HepG2 (cell line): ENCODE measurements around the gene FUT3. TPM values are rescaled to one million over a fixed set of nuclear protein-coding genes. Genes with fewer than 3 reads are reported as not detected.

Experiments used
- AKAP8 ChIP-seq: sonication (generic); formaldehyde crosslinking; IDR thresholded peaks from 2 replicates; pipeline ENCODE4 v1.5.1; 2020; ENCODE audit warnings: mild to moderate bottlenecking, missing genetic modification reagents
- ESRRA ChIP-seq: sonication (generic); formaldehyde crosslinking; IDR thresholded peaks from 2 replicates; pipeline ENCODE4 v1.5.1; 2020; ENCODE audit warnings: mild to moderate bottlenecking, low read depth, missing genetic modification reagents
- HBP1 ChIP-seq: IDR thresholded peaks from 2 replicates; pipeline ENCODE4 v1.6.1; 2016; ENCODE audit warnings: low read depth, control low read depth
- HNF4A ChIP-seq: sonication (generic); formaldehyde crosslinking; IDR thresholded peaks from 2 replicates; pipeline ENCODE4 v1.4.0; 2020; ENCODE audit warnings: missing genetic modification reagents
- KLF15 ChIP-seq: sonication (generic); formaldehyde crosslinking; IDR thresholded peaks from 2 replicates; pipeline ENCODE4 v1.8.1; 2023; ENCODE audit warnings: borderline replicate concordance, mild to moderate bottlenecking, inconsistent platforms, missing genetic modification reagents, mixed read lengths
- KLF9 ChIP-seq: IDR thresholded peaks from 2 replicates; pipeline ENCODE4 v1.6.1; 2016; ENCODE audit warnings: low read depth
- KMT2A ChIP-seq: sonication (generic); formaldehyde crosslinking; IDR thresholded peaks from 2 replicates; pipeline ENCODE4 v1.4.0; 2020; ENCODE audit warnings: missing genetic modification reagents
- MTERF4 ChIP-seq: sonication (generic); formaldehyde crosslinking; IDR thresholded peaks from 2 replicates; pipeline ENCODE4 v1.8.0; 2023; ENCODE audit warnings: mild to moderate bottlenecking, missing genetic modification reagents
- NFKB2 ChIP-seq: sonication (generic); formaldehyde crosslinking; IDR thresholded peaks from 2 replicates; pipeline ENCODE4 v1.4.0; 2020; ENCODE audit warnings: missing genetic modification reagents, borderline replicate concordance
- ONECUT2 ChIP-seq: sonication (generic); formaldehyde crosslinking; IDR thresholded peaks from 2 replicates; pipeline ENCODE4 v1.4.0; 2020; ENCODE audit warnings: missing genetic modification reagents
- PRDM4 ChIP-seq: sonication (generic); formaldehyde crosslinking; IDR thresholded peaks from 2 replicates; pipeline ENCODE4 v1.9.0; 2021; ENCODE audit warnings: missing genetic modification reagents, borderline replicate concordance
- PRMT3 ChIP-seq: sonication (generic); formaldehyde crosslinking; IDR thresholded peaks from 2 replicates; pipeline ENCODE4 v1.8.1; 2022; ENCODE audit warnings: low read depth, mild to moderate bottlenecking, moderate library complexity, missing genetic modification reagents, borderline replicate concordance
- RXRA ChIP-seq: sonication (generic); formaldehyde crosslinking; IDR thresholded peaks from 2 replicates; pipeline ENCODE4 v1.5.1; 2020; ENCODE audit warnings: missing genetic modification reagents
- SALL1 ChIP-seq: sonication (generic); formaldehyde crosslinking; IDR thresholded peaks from 2 replicates; pipeline ENCODE4 v1.8.0; 2022; ENCODE audit warnings: mild to moderate bottlenecking, missing genetic modification reagents
- TEAD2 ChIP-seq: sonication (generic); formaldehyde crosslinking; IDR thresholded peaks from 2 replicates; pipeline ENCODE4 v1.9.0; 2021; ENCODE audit warnings: missing genetic modification reagents
- ZFX ChIP-seq: sonication (generic); formaldehyde crosslinking; IDR thresholded peaks from 2 replicates; pipeline ENCODE4 v1.4.0; 2020; ENCODE audit warnings: mild to moderate bottlenecking, low read depth, missing genetic modification reagents, moderate library complexity
- ZNF17 ChIP-seq: sonication (generic); formaldehyde crosslinking; IDR thresholded peaks from 2 replicates; pipeline ENCODE4 v1.5.0; 2020; ENCODE audit warnings: mild to moderate bottlenecking, missing genetic modification reagents
- ZNF230 ChIP-seq: sonication (generic); formaldehyde crosslinking; IDR thresholded peaks from 2 replicates; pipeline ENCODE4 v1.4.0; 2020; ENCODE audit warnings: mild to moderate bottlenecking, missing genetic modification reagents
- ZNF296 ChIP-seq: sonication (generic); formaldehyde crosslinking; conservative IDR thresholded peaks from 2 replicates; pipeline ENCODE4 v1.5.0; 2020; ENCODE audit warnings: mild to moderate bottlenecking, missing genetic modification reagents
- ZNF770 ChIP-seq: sonication (generic); formaldehyde crosslinking; IDR thresholded peaks from 2 replicates; pipeline ENCODE4 v1.5.0; 2020; ENCODE audit warnings: mild to moderate bottlenecking, missing genetic modification reagents
- ZSCAN29 ChIP-seq: sonication (generic); formaldehyde crosslinking; conservative IDR thresholded peaks from 2 replicates; pipeline ENCODE4 v1.4.0; 2020; ENCODE audit warnings: mild to moderate bottlenecking, missing genetic modification reagents
- polyA plus RNA-seq, 8 experiments: library from polyadenylated mRNA; depleted of rRNA in 3 of 8; stranded (reverse) in 7 of 8; unstranded in 1 of 8; fragments of >200 nt; fragmentation: Illumina TruSeq in 4 of 8; extraction: Trizol in 4 of 8; gene quantifications; 2 replicates each; pipeline versions ENCODE4 v1.2.1 to v1.2.3, GENCODE V29; 2011 to 2016; ENCODE audit warnings: low read depth in 4 of 8, missing spikeins in 1 of 8, mixed read lengths in 1 of 8; ENCODE audit not compliant: insufficient read depth in 1 of 8
- total RNA-seq, 5 experiments: library from RNA; depleted of rRNA; stranded (reverse); fragments of >200 nt; fragmentation: Illumina TruSeq; extraction: Trizol; gene quantifications; 2 replicates each; pipeline ENCODE4 v1.2.3, GENCODE V29; 2016; ENCODE audit warnings: low read depth in 1 of 5

The FUT3 gene
- total and polyA plus RNA-seq, 2 of the 13 experiments (the other 11 are each of a cell fraction or from before 2014, with no cell fraction given), result 0.53 to 1.1 TPM

- TF ChIP-seq HNF4A (peak; percentile 28; the same call in 1 of the 2 replicates), ZNF17 (CRISPR knock-in tag) (0 out of 2 replicates have a peak, but pooled peaks have one; percentile 25), NFKB2 (CRISPR knock-in tag) (peak; percentile 55; the same call in 1 of the 2 replicates), KLF15 (0 out of 2 replicates have a peak, but pooled peaks have one; percentile 6), ZNF296 (peak; percentile 98), ZNF770 (CRISPR knock-in tag) (no peak; the same call in 1 of the 2 replicates), KLF9 (no peak), KMT2A (CRISPR knock-in tag) (peak; percentile 63; the same call in 1 of the 2 replicates), ZNF230 (CRISPR knock-in tag) (no peak), SALL1 (CRISPR knock-in tag) (peak; percentile 73; the same call in 1 of the 2 replicates), AKAP8 (CRISPR knock-in tag) (peak; percentile 100), MTERF4 (CRISPR knock-in tag) (no peak), ZSCAN29 (CRISPR knock-in tag) (peak; percentile 69), ONECUT2 (CRISPR knock-in tag) (no peak), PRDM4 (CRISPR knock-in tag) (no peak), ZFX (peak; percentile 75), ESRRA (CRISPR knock-in tag) (peak; percentile 41; the same call in 1 of the 2 replicates), TEAD2 (CRISPR knock-in tag) (no peak), PRMT3 (CRISPR knock-in tag) (no peak), HBP1 (CRISPR knock-in tag) (0 out of 2 replicates have a peak, but pooled peaks have one; percentile 30), RXRA (CRISPR knock-in tag) (peak; percentile 10; the same call in 1 of the 2 replicates)
Observed at GRCh38 chr19:5891938-5892771, 40.9 kb upstream of the FUT3 start (continued).
